Right lobe of liver (tissue), 6 donors: ENCODE results near the gene ESYT1. TPM values are rescaled to one million over a fixed set of nuclear protein-coding genes. Genes with fewer than 3 reads are reported as not detected.

ENCODE experiments used
- ATAC-seq, 4 donors: fragments of 200-7000 bp; cut with Tn5 transposase; one replicate each; pipeline ENCODE4 v1.9.1; 2020; ENCODE audit warnings: mild to moderate bottlenecking in 4 of 4, moderate library complexity in 4 of 4
- DNase-seq, 3 donors: peaks; one replicate each; pipeline ENCODE4 v3.0.0-alpha.2; 2020
- H3K27ac ChIP-seq, 3 donors: fragments of 200-600 bp; one replicate each; pipeline ENCODE4 v1.8.0; 2022
- H3K27me3 ChIP-seq, 2 donors: fragments of 200-600 bp; one replicate each; pipeline ENCODE4 v1.8.0; 2022
- H3K36me3 ChIP-seq, 4 donors: fragments of 200-600 bp; sonication (generic) in 1 of 4; one replicate each; pipeline versions ENCODE4 v1.5.1 to v1.8.0; 2017 to 2022; ENCODE audit warnings: control low read depth in 1 of 4
- H3K4me1 ChIP-seq, 4 donors: fragments of 200-600 bp; sonication (generic) in 1 of 4; one replicate each; pipeline versions ENCODE4 v1.5.1 to v1.8.0; 2017 to 2022; ENCODE audit warnings: control low read depth in 1 of 4
- H3K4me3 ChIP-seq, 3 donors: fragments of 200-600 bp; one replicate each; pipeline ENCODE4 v1.8.0; 2022
- H3K9me3 ChIP-seq, 4 donors: fragments of 200-600 bp; sonication (generic) in 1 of 4; one replicate each; pipeline versions ENCODE4 v1.5.1 to v1.8.0; 2017 to 2022; ENCODE audit warnings: control low read depth in 1 of 4
- POLR2A ChIP-seq: fragments of 450-650 bp; IDR thresholded peaks from one replicate; pipeline ENCODE4 v1.6.1; 2017; ENCODE audit warnings: antibody characterized with exemption, mild to moderate bottlenecking
- WGBS: methylation state at CpG from one replicate; pipeline ENCODE4 v1.1.6; 2018; ENCODE audit warnings: low coverage, low lambda C conversion rate; ENCODE audit not compliant: insufficient coverage; ENCODE audit errors: missing lambda C conversion rate; 5-methylcytosine and 5-hydroxymethylcytosine counted together
- intact Hi-C, 2 donors: fragments of 100-400 bp; cut with DNase I; formaldehyde crosslinking; loops; one replicate each; pipeline versions ENCODE4 v1.11.2 to v1.14.1; 2022
- total RNA-seq, 6 experiments: library from RNA; depleted of rRNA in 2 of 6; stranded (reverse); fragments of >200 nt in 2 of 6; fragmentation: NEBNext Ultra II Directional in 3 of 6; extraction: Animal tissue kit (Norgen Biotek cat#: 25700) in 3 of 6; gene quantifications; one replicate each; pipeline versions ENCODE4 v1.1.0 to v1.2.4, GENCODE V29; 2016 to 2023
- TF ChIP-seq, protein P1 (sequence below), 4 donors: fragments of 200-600 bp in 3 of 4; fragments of 450-650 bp in 1 of 4; IDR thresholded peaks; one replicate each; pipeline versions ENCODE4 v1.5.1 to v1.8.0; 2016 to 2022; ENCODE audit warnings: antibody characterized with exemption in 4 of 4, mild to moderate bottlenecking in 2 of 4
- donor health status: DM: no; HTN: yes; CAD: no.
- donor health status: DM: no; HTN: no; CAD: no.
- donor health status: DM: no; HTN: no; CAD: no.
- donor health status: DM: no; HTN: yes; CAD: no.
- donor health status: DM: no; HTN: yes; CAD: no.

ESYT1 gene
- total RNA-seq, 6 experiments from 2014 or later: 56.5 to 117 (median 70.3) TPM

DNA sequence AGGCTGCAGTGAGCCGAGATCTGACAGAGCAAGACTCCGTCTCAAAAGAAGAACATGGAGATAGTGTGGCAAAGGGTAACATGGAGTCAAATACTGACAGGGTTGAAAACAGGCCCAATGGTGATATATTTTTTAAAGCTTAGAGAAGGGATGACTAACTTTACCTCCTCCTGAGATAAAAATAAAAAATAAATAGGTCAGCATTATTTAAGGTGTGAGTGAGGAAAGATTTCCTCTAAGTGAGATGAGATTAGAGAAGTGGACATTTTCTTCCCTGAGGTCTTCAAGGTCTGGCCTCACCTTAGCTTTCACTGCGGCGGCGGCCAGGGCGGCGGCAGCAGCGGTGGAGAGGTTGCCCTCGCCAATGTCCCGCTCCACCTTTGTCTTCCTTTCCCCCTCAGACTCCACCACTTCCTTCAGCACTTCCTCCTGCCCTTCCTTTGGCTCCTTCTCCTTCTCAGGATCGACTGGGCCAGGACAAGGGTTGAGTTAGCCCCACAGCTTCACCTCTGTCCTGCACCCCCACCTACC, 41.2 kb downstream of the ESYT1 start:
- peaks cover 0 to 85% (median 31%) of the 10 kb centered on the region in 4 donors for H3K36me3 ChIP-seq
- H3K27ac ChIP-seq: no peak overlapping the region
- H3K27me3 ChIP-seq: no peaks in the 10 kb centered on the region
- no peak for ATAC-seq
- intact Hi-C loops: no loop called here
- DNase-seq: no peak
- H3K9me3 ChIP-seq: no peaks in the 10 kb centered on the region
- H3K4me1 ChIP-seq: no peaks in the 10 kb centered on the region
- WGBS: 64% methylated on average over 2 of the region's 11 CpGs
- H3K4me3 ChIP-seq: no peak overlapping the region
- no peak for TF ChIP-seq POLR2A
- TF ChIP-seq, protein P1, sequence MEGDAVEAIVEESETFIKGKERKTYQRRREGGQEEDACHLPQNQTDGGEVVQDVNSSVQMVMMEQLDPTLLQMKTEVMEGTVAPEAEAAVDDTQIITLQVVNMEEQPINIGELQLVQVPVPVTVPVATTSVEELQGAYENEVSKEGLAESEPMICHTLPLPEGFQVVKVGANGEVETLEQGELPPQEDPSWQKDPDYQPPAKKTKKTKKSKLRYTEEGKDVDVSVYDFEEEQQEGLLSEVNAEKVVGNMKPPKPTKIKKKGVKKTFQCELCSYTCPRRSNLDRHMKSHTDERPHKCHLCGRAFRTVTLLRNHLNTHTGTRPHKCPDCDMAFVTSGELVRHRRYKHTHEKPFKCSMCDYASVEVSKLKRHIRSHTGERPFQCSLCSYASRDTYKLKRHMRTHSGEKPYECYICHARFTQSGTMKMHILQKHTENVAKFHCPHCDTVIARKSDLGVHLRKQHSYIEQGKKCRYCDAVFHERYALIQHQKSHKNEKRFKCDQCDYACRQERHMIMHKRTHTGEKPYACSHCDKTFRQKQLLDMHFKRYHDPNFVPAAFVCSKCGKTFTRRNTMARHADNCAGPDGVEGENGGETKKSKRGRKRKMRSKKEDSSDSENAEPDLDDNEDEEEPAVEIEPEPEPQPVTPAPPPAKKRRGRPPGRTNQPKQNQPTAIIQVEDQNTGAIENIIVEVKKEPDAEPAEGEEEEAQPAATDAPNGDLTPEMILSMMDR (IDR thresholded peaks at IDR 0.05): no peak

DNA sequence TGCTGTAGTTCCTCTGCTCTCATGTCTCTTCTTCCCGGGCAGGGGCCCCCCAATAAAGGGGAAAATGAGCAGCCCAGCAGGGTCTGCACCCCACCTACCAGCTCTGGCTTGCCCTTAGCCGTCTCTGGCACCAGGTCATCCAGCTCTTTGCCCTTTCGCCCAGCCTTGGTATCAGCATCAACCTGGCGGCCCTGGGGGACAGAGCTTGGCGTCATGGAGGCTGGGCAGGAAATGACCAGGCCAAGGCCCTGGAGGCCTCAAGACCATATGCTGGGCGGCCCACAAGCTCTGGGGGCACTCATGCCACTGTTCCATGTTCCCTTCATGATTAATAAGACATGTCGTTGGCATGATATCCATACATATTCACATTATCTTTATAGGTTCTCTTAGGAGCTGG, 44.8 kb downstream of the ESYT1 start:
- Histone ChIP-seq H3K9me3 (no peaks in the 10 kb centered on the region), H3K27me3 (no peaks in the 10 kb centered on the region), H3K4me1 (no peaks in the 10 kb centered on the region), H3K36me3 (peaks cover 0 to 80% (median 28%) of the 10 kb centered on the region in 4 donors), H3K4me3 (no peak overlapping the region), H3K27ac (no peak overlapping the region)
- intact Hi-C loops: no loop called here
- TF ChIP-seq, protein P1 (IDR thresholded peaks at IDR 0.05): no peak
- TF ChIP-seq POLR2A: no peak
- ATAC-seq (peak in 2 of 4 donors; percentile 16 to 20), DNase-seq (no peak)
- 93% methylated on average over 5 of the region's 7 CpGs for WGBS

DNA sequence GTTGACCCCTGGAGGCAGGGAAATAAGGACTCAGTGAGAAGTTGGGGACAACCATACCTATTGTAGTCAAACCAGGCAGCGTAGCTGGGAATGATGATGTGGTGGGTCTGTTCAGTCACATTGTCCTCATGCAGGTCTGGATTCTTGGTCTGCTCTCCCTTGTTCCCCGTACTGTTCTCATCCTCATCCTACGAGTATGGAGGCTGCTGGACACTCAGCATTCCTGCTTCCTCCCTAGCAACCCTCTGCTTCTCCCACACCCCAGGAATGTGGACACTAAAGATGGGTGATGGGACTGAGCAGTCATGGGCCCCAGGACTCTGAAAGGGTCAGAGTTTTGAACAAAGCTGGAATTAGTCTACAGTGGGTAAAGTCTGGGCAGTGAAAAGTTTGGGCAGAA, 50.3 kb downstream of the ESYT1 start:
- WGBS: 100% methylated on average over 1 of the region's 3 CpGs
- Histone ChIP-seq H3K27ac (no peak overlapping the region), H3K9me3 (no peaks in the 10 kb centered on the region), H3K27me3 (no peaks in the 10 kb centered on the region), H3K36me3 (peaks cover 0 to 85% (median 37%) of the 10 kb centered on the region in 4 donors), H3K4me1 (no peaks in the 10 kb centered on the region), H3K4me3 (no peak overlapping the region)
- intact Hi-C loops: no loop called here
- no peak for TF ChIP-seq POLR2A
- TF ChIP-seq, protein P1 (IDR thresholded peaks at IDR 0.05): no peak
- ATAC-seq (no peak), DNase-seq (no peak)

DNA sequence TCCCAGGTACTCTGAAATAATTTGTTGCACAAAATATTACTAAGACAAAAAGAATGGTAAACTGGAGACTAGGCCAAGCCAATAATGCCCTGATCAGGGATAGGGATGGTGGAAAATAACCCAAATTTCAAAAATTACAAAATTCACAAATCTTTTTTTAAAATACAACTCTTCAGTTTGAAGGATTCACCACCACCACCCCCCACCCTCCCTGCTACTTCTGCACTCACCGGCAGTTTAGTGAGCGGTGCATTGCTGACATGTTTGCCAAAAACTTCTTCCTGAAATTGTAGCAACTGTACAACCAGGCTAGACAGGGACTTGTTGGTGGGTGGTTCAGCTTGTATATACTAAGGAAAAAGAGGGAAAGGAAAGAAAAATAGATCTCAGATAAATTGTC, 58.9 kb downstream of the ESYT1 start:
- DNase-seq: no peak
- peaks cover 0 to 42% (median 14%) of the 10 kb centered on the region in 4 donors for H3K36me3 ChIP-seq
- no peaks in the 10 kb centered on the region for H3K27me3 ChIP-seq
- no peak overlapping the region for H3K27ac ChIP-seq
- no peaks in the 10 kb centered on the region for H3K9me3 ChIP-seq
- intact Hi-C loops: loop anchor here (5.0 kb wide), 2 partner anchors 55 to 60 kb away; partner anchors contain the start of gene ESYT1 (in 1 of the 2)
- peaks cover 0 to 13% (median 6%) of the 10 kb centered on the region in 4 donors for H3K4me1 ChIP-seq
- H3K4me3 ChIP-seq: no peak overlapping the region
- no peak for ATAC-seq
- WGBS: 62% methylated on average over 2 of the region's 2 CpGs
- TF ChIP-seq POLR2A: no peak
- TF ChIP-seq, protein P1 (IDR thresholded peaks at IDR 0.05): no peak
